GM18505 (cell line): ENCODE results near the gene ULBP2.
"Not testable (repeated sequence)": the region's sequence is repeated elsewhere in the genome, so short reads cannot be mapped to it uniquely, and the experiment has no call there.

ENCODE experiments used
- ATAC-seq: cut with Tn5 transposase; IDR thresholded peaks from one replicate; pipeline ENCODE4 v1.9.1; 2021; ENCODE audit not compliant: unreplicated experiment
- POLR2A ChIP-seq: IDR thresholded peaks from 4 replicates; pipeline ENCODE4 v1.6.1; 2011; ENCODE audit warnings: borderline replicate concordance; ENCODE audit not compliant: insufficient read depth, insufficient read length; ENCODE audit errors: extremely low read depth

Gene ULBP2

DNA sequence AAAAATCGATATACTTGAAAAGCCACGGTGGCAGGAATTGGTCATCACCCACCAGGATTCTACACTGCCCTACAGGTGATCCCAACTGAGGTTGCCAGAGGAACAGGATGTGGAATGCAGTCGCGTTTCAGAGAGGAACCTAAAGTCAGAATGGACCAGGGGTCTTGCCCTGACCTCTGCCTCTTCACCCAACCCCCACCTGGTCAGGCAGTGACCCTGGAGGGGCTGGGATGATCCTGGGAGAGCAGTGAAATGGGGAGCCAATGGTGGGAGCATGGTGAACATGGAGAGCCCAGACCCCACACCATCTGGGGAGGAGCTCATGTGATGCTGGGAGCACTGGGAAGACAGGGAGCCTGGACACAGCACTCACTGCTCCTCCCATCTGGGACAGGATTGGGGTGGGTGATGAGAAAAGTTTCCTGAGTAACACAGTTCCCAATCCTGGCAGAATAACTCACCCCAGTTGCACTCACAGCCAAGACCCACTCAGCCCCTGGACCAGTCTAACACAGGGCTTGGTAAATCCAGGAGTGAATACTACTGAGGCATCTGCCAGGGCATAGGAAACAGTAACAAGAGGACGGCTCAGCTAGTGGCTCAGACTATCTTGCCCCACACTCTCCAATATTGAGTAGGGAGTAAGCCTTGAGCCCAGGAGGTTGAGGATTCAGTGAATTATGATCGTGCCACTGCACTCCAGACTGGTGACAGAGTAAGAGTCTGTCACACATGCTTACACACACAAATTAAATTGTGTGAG is 1.7 kb upstream of the ULBP2 start:
- no peak for ATAC-seq
- no peak for TF ChIP-seq POLR2A

DNA sequence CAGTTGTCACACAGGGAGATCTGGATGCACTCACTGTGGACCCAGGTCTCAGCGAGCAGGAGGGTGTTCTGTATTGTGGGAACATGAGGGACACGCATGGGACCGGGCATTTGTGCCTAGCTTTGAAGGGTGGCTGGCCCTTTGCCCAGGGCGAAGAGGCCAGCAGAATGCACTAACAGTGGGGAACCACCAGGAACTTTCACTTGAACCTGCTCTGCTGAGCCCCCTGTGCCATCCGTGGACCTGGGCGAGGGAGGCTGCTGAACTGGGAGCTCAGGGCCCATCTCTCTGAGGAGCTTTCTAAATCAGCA is 1.2 kb upstream of the ULBP2 start:
- TF ChIP-seq POLR2A = no peak
- ATAC-seq = no peak

DNA sequence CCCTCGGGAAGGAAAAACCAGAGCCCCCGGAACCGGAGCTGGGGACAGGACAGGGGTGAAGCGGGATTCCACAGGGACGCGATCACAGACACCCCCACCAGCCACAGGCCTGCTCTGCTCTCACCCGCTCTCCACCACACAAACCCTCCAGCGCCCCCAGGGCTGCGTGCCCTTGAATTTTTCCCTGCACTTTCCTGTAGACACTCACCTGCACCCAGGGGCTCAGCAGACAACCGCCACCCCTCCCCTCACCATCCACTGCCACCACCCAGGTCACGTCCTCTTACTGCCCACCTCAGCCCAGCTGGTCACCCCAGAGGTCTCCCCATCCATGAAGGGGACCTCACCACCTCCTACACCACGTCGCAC is 631 bp downstream of the ULBP2 start:
- ATAC-seq = no peak
- TF ChIP-seq POLR2A = no peak

DNA sequence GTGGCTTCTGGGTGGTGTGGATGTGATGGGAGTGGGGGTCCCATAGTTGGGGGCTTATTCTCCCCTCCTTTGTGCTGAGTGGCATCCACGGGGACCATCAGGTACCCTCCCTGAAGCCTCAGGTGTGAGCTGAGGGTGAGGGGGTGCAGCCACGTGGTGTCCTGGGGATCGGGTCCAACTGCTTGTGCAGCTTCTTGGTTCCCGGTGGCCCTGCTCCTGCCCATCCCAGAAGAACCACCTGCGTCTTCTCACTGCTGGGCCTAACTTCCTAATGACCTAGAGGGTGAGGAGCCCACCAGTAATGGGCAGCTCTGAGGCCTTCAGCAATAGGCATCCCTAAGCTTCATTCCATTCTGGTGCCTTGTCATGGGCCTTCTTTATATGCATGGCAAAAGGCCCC is 1.5 kb downstream of the ULBP2 start:
- ATAC-seq = not testable (repeated sequence)

DNA sequence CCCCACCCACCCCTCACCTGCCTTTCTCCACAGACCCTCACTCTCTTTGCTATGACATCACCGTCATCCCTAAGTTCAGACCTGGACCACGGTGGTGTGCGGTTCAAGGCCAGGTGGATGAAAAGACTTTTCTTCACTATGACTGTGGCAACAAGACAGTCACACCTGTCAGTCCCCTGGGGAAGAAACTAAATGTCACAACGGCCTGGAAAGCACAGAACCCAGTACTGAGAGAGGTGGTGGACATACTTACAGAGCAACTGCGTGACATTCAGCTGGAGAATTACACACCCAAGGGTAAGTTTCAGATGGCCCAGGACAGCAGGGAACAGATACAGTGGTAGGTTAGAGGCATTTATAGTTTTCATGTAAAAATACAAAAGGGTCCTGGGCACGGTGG is 3.5 kb downstream of the ULBP2 start:
- ATAC-seq = not testable (repeated sequence)

DNA sequence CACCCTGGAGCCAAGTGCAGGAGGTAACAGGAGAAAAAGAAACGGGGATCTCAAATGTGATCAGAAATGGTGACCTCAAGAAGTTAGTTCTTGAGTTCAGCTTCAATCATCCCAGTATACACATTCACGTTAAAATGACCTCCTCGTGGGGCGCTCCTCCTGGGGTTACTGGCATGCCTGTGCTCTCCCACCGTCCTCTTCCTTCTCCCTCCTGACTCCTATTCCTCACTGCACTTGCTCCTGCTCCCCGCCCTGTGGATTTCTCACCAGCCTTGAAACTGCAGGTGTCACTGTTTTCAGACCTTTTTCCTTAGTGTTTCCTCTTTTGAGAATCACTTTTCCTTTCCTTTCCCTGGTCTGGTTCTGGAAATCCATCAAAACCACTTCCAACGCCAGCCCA is 4.8 kb downstream of the ULBP2 start:
- ATAC-seq = not testable (repeated sequence)

DNA sequence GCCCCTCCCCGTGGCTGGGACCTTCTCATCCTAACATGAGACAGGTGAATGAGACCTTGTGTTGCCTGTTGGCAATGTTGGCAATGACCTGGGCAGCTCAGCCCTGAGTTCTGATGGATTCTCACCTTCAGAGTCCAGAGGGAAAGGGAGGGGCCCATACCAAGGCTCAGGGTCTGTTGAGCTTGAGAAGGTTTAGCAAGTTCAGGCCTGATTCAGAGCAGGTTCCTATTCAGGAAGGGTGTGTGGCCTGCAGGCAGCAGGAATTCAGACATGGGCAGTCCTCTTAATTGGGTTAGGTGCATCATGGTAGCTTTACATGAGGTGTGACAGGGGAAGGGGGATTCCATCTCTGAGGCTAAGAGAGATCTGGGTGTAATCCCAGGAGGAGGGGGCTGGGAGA is 5.7 kb downstream of the ULBP2 start:
- ATAC-seq = not testable (repeated sequence)

DNA sequence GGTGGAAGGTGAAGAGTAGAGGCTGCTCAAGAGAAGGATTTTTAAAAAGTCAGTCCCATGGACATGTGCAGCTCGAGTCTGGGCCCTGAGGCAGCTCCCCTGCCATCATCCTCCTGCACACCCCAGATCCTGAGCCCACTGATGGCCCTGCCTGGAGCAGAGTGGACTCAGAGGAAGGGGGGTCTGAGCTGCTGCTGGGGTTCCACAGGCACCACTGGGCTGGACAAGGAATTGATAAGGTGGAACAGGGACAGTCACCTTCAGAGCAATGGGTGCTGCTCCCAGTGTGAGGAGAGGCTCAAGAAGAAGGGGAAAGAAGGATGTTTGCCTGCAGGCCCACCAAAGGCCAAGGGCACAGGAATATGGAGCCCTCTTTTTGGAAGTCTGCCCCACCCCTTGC is 6.2 kb downstream of the ULBP2 start:
- no peak for ATAC-seq

DNA sequence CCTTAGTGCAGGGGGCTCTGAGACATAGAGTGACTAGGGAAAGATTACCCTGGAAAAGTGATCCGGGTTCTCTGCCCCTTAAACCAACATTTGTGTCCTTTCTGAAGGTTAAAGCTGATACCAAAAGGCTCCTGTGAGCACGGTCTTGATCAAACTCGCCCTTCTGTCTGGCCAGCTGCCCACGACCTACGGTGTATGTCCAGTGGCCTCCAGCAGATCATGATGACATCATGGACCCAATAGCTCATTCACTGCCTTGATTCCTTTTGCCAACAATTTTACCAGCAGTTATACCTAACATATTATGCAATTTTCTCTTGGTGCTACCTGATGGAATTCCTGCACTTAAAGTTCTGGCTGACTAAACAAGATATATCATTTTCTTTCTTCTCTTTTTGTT is 6.8 kb downstream of the ULBP2 start:
- TF ChIP-seq POLR2A = no peak

More for the DNA sequence above, 6.2 kb downstream of the ULBP2 start:
- TF ChIP-seq POLR2A = no peak

DNA sequence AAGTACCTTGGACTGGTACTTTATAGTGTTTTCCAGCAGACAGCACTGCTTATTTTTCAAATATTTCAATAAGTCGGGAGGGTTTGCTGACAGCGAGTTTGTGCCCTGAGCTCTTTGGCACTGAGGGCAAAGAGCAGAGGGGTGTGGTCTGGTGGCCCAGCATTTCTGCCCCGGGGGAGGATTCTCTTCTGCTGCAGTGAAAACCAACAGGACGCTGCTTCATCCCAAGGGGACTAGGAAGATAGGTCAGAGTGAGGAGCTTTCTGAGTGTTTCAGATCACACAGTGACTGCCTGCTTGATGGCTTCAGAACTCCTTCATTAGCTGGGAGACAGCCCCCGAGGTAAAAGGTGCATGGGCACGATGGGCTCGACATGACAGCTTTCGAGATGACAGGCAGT is 8.6 kb downstream of the ULBP2 start:
- no peak for TF ChIP-seq POLR2A
- ATAC-seq = no peak

More for the DNA sequence above, 6.8 kb downstream of the ULBP2 start:
- ATAC-seq = no peak

DNA sequence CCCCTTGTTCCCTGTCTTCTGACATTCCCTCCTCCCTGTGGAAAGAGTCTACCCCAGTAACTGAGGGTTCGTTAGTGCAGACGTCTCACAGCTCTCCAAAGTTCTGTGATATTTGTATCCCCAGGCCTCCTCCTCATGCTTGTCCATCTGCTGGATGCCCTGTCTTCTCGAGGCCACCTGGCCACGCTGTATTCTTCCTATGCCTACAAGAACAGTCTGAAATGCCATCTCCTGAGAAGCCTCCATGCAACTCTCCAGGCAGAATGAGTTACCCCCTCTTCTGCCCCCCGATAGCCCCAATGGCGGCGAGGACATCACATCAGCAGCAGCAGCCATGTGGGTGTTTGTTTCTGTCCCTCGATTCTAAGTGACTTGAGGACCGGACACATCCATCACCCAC is 9.3 kb downstream of the ULBP2 start:
- ATAC-seq = no peak

DNA sequence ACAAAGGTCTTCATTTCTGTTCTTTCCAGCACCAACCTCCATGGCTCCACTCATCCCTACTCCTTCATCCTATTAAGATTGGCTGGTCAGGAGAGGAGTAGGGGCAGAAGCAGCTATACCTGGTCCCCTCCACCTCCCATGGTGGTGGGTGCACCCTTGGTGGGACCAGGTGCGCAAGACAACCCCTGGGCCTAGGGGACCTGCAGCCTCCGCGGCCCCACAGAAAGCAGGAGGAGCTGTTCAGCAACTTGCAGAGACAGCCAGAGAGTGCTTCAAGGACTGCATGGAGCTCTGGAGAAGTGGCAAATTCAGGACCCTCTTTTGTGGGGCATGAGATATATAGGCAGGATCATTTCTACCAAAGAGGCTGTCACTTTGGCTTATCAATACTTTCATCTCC is 9.8 kb downstream of the ULBP2 start:
- no peak for TF ChIP-seq POLR2A
- no peak for ATAC-seq

More for the DNA sequence above, 9.3 kb downstream of the ULBP2 start:
- TF ChIP-seq POLR2A = no peak

DNA sequence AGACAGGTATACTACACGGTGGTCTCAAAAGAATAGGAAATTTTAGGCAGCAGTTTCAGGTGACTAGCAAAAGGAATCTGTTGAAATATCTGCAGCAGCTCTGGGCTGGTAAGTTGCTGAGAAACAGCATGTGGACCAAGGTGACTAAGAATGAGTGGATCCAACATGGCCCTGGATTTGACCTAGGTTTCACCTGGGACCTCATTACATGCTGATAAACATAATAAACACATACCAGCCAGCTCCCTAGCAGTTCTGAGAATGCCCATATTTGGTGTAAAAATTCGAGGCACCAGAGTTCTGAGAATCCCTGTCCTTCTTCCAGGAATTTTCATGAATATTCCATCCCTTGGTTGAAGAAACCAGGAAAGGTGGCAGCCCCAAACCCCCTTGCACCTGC is 11.6 kb downstream of the ULBP2 start:
- not testable (repeated sequence) for ATAC-seq

DNA sequence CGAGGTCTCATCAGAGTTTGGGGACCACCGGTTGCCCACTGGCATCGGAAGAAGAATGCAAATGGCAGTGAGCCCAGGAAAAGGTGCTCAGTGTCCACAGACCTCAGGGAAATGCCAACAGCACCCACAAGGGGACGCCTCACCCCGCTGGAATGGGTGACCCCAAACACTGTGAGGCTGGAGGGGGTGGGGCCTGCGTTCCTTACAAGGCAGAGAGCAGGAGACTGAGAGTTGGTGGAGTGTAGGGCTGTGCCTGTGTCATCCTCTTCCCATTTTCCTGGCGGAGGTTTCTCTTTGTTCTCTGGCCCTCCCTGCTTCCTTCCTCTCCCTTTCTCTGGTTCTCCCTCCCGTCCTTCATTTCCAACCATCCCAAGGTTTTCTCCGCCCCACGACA is 12.1 kb downstream of the ULBP2 start:
- not testable (repeated sequence) for ATAC-seq

DNA sequence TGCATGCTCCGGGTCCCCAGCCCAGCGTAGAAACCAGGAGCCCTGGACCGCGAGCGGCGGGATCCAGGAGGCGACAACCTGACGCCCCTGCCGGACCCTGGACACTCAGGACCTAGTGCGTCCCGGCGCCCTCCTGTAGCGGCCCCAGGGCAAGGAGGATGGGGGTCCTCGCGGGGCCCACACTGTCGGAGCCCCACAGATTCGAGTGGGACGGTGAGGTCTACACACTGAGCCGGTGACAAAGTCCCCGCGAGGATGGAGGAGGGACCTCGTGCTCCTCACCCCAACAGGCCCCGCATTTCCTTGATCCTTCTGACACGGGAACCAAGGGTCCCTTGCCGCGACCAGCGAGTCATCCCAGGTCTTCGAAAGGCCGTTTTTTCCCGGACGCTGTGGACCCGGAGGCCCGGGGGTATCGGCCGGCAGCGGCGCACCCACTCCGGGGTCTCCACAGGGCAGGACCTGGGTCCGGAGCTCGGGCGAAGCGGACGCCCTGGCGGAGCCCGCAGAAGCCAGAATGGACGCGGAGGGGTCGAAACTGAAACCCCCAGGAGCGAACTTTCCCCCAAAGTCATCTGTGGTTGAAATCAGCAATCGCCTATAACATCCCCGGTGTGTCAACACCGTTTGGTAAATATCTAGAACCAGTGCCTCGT is 12.6 kb downstream of the ULBP2 start:
- not testable (repeated sequence) for ATAC-seq

DNA sequence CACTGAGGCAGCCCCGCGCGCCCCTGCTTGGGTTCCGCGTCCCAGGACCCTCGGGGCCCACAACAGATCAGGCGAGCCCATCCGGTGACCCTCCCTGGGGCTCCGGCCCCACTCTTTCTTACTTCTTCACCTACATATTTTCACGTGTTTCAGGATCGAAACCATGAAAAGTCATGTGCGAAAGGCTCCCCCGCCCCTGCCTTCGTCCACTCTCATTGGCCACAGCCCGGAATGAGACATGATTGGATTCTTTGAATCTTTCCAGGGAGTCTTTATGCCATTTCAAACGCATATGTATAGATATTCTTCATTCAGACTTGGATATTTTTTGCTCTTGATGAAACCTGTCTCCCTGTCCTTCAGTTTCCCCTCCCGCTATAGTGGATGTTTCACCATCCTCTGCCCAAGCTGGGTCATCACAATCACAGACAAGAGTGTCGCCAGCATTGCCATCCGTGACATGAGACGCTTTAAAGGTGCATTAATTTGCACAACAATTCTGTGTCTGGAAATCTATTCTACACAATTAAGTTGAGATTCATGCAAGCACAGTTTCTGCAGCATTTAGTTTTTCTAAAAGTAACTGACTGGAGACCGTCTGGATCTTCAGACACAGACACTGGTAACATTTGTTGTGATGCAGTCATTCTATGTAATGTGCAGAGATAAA is 13.3 kb downstream of the ULBP2 start:
- ATAC-seq = not testable (repeated sequence)

DNA sequence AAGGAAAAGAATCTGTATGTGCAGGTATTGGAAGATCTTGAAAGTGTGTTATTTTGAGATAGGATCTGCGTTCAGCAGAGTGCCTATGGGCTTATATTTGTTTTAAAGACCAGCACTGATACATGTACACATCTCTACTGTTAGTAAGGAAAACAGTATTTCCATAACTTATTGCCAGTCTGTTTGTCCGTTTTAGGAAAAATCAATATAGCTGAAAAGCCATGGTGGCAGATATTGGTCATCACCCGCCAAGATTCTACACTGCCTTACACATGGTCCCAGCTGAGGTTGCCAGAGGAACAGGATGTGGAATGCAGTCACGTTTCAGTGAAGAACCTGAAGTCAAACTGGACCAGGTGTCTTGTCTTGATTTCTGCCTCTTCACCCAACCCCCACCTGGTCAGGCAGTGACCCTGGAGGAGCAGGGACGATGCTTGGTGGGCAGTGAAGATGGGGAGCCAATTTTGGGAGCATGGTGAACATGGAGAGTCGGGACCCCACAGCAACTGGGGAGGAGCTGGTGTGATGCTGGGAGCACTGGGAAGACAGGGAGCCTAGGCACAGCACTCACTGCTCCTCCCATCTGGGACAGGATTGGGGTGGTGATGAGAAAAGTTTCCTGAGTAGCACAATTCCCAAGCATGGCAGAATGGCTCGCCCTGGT is 14.0 kb downstream of the ULBP2 start:
- not testable (repeated sequence) for ATAC-seq

DNA sequence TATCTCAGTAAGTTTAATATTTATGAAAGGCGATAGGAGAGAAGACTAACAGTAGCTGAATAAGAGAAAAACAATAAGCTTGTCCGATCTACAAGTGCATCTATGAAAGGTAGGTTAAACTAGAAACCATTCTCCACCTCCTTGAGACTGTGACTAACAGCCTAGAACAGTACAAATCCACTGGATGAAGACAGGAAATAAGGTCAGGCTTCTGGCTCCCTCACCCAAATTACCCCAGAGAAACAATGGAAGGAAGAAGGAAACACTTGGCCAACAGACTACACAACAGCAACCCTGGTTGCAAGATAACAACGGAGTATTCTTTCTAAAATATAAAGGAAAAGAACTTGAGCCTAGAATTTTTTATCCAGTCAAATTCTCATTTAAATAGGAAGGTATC is 16.3 kb downstream of the ULBP2 start:
- not testable (repeated sequence) for ATAC-seq

DNA sequence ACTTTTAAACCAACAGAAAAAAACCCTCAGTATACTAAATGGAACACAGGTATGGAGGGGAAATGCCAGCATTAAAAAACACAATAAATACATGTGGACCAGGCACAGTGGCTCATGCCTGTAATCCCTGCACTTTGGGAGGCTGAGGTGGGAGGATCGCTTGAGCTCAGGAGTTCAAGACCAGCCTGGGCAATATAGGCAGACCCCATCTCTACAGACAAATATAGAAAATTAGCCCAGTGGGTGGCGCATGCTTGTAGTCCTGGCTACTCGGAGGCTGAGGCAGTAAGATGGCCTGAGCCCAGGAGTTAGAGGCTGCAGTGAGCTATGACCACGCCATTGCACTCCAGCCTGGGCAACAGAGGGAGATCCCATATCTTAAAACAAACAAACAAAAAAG is 18.0 kb downstream of the ULBP2 start:
- not testable (repeated sequence) for ATAC-seq
